GM19397 (cell line): Measurements from ENCODE around the gene EVI2A.

ENCODE experiments used
- ATAC-seq: cut with Tn5 transposase; IDR thresholded peaks from one replicate; pipeline ENCODE4 v1.9.1; 2021; ENCODE audit warnings: mild to moderate bottlenecking, moderate library complexity; ENCODE audit not compliant: unreplicated experiment

EVI2A gene

DNA sequence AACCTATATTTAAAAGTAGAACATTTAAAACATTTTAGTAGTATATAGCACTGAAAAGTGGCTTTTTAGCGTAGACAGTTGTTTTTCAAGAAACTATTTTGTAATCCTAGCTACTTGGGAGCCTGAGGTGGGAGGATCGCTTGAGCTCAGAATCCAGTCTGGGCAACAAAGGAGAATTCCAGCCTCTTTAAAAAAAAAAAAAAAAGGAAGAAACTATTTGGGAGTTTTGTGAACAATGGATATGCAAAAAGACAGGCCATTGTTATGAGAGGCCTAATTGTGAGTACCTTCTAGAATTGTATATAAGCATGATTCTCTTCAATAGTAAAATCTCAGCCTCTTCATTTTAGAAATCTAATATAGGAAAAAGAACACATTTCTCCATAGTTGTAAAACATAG lies 42.0 kb downstream of the EVI2A start:
- no peak for ATAC-seq

DNA sequence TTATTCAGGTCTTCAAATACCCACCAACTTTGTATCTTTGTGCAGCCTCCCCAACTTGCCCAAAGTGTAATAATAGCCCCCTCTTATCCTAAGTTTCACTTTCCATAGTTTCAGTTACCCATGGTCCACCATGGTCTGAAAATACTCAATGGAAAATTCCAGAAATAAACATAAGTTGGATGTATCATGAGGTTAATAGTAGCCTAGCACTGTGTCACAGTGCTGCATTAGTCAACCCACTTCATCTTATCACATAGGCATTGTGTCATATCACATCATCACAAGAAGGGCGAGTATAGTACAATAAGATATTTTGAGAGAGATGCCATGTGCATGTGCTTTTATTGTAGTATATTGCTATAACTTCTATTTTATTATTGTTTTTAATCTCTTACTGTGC lies 46.3 kb downstream of the EVI2A start:
- no peak for ATAC-seq

DNA sequence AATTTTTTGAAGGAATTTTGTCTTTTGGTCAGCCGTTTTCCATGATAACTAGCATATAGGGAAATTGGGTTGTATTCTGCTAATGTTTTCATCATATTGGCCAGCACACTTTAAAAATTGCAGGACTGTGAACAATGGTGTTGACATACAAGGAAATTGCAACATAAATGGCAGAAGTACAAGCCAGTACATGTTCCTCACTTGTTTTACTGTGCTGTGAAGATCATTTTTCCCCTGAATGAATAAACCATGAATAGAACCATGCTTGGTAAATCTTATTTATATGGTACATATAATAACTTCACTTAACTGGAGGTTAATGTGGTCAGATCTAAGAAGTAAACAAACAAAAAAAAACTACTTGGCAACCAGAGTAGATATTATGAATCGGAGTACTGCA lies 47.2 kb downstream of the EVI2A start:
- ATAC-seq: no peak

DNA sequence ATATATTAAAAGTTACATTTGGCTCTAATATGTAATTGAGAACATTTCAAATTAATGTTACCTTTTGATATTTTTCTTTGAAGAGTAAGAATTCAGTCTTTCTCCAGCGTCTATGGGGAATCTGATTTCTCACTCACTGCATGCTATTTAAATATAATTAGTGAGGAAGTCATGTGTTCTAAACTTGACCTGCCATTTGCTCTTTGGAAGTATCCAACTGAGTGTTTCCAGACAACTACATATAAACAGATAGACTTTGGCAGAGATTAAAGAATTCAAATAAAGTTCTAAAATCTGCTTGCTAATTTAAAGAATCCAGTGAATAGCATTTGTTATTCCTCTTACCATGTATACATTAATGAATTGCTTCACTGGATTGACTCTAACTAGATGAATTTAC lies 47.9 kb downstream of the EVI2A start:
- no peak for ATAC-seq

DNA sequence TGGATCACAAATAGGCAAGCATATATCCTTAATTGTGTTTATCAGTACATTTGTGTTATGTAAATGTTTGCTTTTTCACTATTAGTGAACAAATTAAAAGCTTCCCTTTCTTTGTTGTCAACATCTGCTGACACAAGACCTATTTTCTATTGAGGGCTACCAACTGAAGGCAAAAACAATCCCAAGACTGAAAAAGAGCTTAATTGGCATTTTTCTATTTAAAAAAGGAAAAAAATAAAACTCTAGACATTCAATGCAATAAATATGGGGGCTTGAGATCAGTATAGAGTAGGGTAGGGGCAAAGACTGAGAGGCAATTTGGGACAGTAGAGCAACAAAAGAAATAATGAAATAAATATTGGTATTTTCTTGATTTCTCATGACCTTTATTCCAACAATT lies 48.6 kb downstream of the EVI2A start:
- ATAC-seq: no peak

DNA sequence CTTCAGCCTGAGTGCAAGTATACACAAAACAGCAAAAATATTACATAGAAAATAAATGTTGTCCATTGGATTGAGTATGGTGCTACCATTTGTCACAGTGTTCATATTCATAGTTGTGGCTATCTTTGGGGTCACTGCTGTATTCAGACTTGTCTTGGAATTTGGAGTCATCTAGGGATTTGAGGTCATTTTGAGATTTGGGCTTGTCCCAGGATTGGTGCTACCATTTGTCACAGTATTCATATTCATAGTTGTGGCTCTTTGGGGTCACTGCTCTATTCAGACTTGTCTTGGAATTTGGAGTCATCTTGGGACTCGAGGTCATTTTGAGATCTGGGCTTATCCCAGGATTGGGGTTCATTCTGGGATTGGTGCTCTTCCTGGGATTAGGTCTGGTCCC lies 49.2 kb downstream of the EVI2A start:
- ATAC-seq: no peak

DNA sequence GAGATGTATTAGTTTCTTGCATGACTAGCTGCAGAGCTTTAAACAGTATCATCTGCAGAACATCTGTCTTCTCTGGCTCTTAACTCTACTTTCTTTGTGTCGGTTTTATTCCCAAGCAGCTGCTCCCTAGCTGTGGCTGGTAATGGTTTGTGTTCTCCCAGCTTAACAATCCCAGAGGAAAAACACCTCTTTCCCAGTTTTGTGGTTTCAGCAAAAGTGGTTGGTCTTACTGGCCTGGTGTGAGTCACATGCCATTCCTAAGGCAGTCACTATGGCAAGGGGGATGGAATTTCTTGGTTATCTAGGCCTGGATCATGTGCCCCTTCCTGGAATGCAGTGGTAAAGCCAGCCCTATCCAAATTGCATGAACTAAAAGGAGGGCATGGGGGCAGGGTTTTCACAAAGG lies 51.8 kb downstream of the EVI2A start:
- no peak for ATAC-seq

DNA sequence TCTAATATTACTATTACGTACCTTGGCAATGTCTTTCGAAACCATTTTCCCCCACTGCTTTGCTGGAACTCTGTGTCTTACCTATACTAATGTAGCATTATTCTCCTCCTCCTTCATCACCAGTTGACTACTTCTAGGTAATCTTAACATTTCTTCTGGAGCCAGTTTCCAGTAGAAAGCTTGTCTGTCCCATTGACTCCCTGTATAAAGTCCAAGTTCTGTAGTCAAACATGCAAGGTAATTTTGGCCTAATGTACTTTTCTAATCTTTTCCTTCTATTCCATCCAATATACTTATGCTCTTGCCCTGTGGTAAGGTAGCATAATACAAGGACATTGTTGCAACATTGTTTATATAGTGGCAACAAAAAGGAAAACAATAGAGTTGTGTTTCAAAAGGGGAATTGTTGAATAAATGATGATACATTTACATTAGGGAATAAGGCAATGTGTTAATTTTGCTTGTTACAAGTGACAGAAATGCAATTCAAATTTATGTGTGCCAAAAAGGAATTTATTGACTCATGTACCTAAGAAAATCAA lies 52.3 kb downstream of the EVI2A start:
- no peak for ATAC-seq
